Measurements from ENCODE around the gene MGAT3.
"Not testable (repeated sequence)": the region's sequence is repeated elsewhere in the genome, so short reads cannot be mapped to it uniquely, and the experiment has no call there.

The MGAT3 gene

GRCh38 chr22:39518996-39519680, 62.3 kb downstream of the MGAT3 start:
- peak; percentile 29 for DNase-seq

DNA sequence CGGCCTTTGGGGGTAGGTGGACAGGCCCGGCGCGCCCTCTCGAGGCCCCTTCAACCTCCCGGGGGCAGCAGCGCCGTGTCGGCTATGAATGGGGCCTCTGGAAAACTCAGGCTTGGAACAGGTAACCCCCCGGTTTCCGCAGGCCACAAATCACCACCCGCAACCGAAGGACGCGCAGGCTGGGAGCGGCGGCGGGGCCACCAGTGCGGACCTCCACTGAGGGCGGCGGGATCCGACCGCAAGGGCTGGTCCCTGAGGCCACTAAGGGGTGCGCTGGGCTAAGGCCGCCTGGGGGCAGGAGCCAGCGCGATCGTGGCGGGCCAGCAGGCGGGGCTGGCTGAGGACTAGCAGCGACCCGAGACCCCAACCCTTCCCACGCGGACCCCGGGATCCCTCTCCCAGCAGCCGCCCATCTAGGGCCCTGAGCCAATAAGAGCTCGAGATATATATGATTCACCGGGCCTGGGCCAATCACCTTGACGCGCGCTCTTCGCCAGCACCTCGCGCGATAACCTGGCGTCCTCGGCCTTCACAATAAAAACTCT, 62.9 kb downstream of the MGAT3 start:
- peak; percentile 93 for DNase-seq

- peak; percentile 91 for DNase-seq
These were observed 63.7 kb downstream of the MGAT3 start, which contains the start of gene ATF4 for GRCh38 chr22:39520226-39521105. Gene ATF4 (plus strand): TSS chr22:39520562. CDS start chr22:39521446, 884 bp downstream.

- DNase-seq: not testable (repeated sequence)
These were observed 64.5 kb downstream of the MGAT3 start for GRCh38 chr22:39521106-39521885.

DNA sequence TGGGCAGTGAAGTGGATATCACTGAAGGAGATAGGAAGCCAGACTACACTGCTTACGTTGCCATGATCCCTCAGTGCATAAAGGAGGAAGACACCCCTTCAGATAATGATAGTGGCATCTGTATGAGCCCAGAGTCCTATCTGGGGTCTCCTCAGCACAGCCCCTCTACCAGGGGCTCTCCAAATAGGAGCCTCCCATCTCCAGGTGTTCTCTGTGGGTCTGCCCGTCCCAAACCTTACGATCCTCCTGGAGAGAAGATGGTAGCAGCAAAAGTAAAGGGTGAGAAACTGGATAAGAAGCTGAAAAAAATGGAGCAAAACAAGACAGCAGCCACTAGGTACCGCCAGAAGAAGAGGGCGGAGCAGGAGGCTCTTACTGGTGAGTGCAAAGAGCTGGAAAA, 65.3 kb downstream of the MGAT3 start:
- not testable (repeated sequence) for DNase-seq

DNA sequence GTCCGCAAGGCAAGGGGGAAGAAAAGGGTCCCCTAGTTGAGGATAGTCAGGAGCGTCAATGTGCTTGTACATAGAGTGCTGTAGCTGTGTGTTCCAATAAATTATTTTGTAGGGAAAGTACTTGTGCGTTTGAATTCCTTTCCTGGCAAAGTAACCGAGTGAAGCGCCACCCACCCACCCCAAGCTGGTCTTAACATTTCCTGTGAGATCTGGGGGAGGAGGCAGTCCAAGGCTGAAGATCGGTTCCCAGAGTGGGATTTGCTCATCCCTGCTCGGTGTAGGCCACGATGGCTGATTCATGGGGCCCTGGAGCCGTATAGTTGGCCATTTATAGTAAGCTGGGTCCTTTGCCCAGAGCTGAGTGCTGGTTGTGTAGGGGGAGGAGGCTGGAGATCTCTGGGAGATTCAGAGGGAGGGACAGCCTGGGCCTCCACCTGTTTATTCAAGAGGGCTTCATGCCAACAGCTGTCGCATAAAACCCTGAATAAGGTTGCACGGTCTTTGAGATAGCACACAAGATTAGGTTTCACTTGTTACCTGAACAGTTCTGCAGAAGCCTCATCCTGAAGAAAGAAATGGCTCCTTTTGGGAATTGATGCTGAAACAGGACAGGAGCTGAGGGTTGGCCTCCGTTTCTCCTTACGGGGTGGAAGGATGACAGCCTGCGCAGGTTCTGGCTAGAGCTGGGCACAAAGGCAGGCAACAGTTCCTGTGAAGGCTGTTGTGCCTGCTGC, 65.9 kb downstream of the MGAT3 start:
- no peak for DNase-seq

DNA sequence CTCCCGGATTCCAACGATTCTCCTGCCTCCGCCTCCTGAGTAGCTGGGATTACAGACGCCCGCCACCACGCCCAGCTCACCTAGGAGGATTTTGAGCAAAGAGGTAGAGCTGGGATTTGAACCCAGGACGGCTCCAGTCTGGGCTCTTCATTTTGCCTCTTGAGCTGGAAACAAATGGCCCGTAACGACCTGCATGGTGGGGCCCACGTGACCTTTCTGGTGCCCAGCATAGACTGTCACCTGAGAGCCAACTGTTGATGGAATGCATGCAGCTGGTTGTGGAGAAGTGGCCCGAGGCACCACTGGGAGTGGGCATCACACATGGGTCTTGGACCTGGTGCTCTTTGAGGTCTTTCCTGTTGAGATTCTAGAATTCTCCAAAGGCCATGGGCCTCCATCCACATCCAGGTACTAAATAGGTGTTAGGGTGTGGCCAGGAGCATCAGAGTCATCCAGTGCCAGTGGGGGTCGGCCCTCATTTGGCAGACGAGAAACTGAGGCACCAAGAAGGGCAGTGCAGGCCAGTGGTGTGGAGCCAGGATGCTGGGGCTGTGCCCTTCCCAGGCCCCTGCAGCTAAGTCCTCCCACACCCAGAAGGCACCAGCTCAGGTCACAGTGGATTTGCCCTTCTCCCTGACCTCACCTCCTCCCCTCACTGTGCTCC, 67.4 kb downstream of the MGAT3 start:
- no peak for DNase-seq

DNA sequence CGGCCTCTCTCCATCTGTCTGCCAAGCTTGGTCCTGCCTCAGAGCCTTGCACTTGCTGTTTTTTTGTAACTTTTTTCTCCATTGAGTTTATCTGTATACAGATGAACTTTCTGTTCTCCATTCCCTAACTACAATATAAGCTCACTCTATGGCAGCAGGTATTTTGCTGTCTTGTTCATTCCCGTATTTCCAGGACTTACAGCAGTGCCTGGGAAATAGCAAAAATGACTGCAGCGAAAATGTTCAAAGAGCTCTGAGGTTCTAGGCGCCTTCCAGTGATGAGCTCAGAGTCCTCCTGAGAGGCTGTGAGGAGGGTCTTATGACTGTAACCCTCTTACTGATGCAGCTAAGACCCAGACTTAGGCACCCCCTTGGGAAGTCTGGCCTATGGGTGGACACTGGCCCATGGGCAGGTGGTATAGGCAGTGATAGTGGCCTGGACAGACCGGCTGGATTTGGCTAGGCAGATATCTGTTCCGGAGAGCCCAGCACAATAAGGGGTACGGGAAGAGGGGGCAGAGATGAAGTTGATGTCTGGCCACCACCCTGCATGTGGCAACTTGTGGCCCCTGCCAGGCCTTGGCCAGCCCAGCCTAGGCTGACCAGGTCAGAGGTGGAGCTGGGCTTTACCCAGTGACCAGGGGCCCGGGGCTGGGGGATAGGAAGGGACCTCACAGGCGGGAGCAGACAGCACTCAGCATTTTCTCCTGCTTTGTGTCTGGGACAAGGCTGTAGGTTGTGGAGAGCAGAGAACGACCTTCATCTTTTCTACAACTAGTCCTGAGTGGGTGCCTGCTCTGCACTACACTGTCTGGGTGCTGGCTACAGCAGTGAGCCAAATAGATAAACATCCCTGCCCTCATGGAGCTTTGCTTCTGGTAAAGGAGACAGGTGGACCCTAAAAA, 68.2 kb downstream of the MGAT3 start:
- no peak for DNase-seq

- DNase-seq: no peak
These were observed 68.8 kb downstream of the MGAT3 start for GRCh38 chr22:39525658-39525975.

- DNase-seq: no peak
These were observed 69.9 kb downstream of the MGAT3 start for GRCh38 chr22:39526736-39527171.

GRCh38 chr22:39527481-39527961, 70.7 kb downstream of the MGAT3 start:
- no peak for DNase-seq

DNA sequence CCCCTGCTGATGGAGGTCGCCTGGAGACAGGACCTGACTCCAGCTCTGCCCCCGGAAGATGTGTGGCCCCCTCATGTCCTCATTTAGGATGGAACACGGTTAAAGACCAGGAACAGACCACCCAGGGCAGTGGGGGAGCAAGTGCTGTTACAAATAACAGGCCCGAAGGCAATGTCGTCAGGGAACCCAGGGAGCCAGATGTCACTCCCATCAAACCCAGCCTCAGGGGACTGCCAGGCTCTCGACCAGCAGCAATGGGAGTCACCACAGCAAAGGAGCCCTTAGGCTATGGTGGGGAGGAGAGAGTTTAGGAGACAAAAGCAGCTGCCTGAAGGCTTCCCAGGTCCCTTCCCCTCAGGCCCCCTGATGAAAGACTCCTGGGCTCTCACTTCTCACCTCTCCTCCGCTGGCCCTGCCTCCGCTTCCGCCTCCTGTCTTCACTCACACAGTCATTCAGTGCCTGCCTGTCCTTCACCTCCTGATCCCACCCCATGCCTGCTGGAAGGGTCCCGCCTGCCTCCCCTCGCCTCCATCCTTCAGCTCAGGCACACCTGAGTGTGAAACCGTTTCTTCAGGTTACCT, 71.4 kb downstream of the MGAT3 start:
- no peak for DNase-seq

DNA sequence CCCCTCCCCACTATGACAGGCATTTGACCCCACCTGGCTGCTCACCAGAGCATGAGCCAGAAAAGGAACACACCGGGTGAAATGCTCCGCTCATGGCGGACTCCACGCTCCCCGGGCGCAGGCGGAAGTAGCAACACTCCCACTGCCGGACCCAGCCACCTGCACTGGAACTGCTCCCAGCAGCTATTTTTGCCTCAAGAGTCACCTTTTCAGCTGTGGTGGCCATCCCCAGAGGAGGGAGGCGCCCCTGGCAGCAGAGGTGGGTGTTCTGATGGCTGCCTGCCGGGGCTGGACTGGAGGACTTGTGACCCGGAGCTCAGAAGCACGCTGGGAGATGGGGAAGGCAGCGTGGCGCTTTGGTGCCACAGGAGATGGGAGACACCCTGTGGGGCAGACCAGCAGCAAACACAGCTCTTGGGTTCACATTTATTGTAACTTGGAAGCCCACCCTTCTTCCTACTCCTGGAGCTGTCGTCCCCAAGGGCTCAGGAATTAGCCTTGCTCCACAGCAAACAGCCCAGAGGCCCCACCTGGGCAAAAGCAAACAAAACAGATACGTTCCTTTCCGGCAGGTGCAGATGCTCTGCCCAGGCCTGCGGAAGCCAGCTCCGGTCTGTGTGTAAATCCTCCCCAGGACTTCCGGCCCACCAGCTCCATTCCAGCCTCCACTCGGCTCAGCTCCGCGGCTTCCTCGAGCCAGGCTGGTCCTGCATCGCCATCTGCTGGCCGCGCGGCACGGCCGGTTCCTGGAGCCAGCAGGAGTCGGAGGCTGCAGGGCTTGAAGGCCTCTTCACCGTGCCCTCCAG, 72.1 kb downstream of the MGAT3 start:
- DNase-seq: peak; percentile 73

DNA sequence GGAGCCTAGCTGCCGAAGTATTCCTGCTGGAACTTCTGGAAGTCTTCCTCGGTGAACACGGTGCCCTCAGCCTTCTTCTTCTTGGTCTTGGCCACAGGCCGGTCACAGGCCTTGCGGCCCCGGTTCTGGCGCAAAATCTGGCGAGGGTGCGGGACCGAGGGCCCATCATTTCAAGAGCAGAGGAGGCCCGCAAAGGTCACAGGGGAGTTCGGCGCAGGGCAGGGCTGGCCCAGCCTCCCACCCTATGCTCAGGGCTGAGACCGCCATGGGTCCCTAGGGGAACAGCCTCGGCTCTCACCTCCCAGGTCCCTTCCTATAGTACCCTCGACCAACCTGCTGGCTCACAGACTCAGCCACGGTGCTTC, 72.7 kb downstream of the MGAT3 start:
- DNase-seq: no peak

DNA sequence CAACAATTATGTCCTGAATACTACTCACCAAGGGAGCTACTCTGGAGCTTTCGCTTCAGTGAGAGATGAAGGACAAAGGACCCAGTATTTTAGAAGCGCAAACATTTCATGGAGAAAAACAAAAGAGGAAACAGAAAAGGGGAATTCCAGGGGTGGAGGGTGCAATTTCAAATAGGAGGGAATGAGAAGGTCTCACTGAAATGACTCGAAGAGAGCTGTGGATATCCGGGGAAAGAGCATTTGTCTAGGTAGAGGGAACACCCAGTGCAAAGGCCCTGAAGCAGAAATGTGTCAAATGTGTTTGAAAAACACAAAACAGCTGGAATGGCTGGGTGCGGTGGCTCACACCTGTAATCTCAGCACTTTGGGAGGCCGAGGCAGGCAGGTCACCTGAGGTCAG, 73.3 kb downstream of the MGAT3 start:
- no peak for DNase-seq

- DNase-seq: peak; percentile 39
These were observed 74.0 kb downstream of the MGAT3 start for GRCh38 chr22:39530692-39531331.

- DNase-seq: peak; percentile 97
These were observed 75.6 kb downstream of the MGAT3 start, which contains the start of gene RPS19BP1 for GRCh38 chr22:39532215-39533073. Gene RPS19BP1 (minus strand): TSS chr22:39532748. CDS start chr22:39532738, 10 bp downstream.

- DNase-seq: no peak
These were observed 77.3 kb downstream of the MGAT3 start for GRCh38 chr22:39534092-39534506.

Data from NCI-H2227 treated with DMSO at 0.1 percent for 48 hours (cell line).